Body of pancreas (tissue), 4 donors: ENCODE data around the gene MAST4.

Experiments
- POLR2A ChIP-seq, 3 donors: fragments of 450-650 bp; IDR thresholded peaks; one replicate each; pipeline ENCODE4 v1.6.1; 2016; ENCODE audit warnings: antibody characterized with exemption in 3 of 3, mild to moderate bottlenecking in 2 of 3
- TF ChIP-seq, protein P1 (sequence below), 7 experiments: fragments of 450-650 bp in 4 of 7; fragments of 200-600 bp in 3 of 7; sonication (generic) in 3 of 7; IDR thresholded peaks; one replicate each; pipeline ENCODE4 v1.5.1; 2016 to 2019; ENCODE audit warnings: antibody characterized with exemption in 7 of 7

GRCh38 chr5:66674802-66675201 is 78.6 kb downstream of the MAST4 start:
- TF ChIP-seq, protein P1, sequence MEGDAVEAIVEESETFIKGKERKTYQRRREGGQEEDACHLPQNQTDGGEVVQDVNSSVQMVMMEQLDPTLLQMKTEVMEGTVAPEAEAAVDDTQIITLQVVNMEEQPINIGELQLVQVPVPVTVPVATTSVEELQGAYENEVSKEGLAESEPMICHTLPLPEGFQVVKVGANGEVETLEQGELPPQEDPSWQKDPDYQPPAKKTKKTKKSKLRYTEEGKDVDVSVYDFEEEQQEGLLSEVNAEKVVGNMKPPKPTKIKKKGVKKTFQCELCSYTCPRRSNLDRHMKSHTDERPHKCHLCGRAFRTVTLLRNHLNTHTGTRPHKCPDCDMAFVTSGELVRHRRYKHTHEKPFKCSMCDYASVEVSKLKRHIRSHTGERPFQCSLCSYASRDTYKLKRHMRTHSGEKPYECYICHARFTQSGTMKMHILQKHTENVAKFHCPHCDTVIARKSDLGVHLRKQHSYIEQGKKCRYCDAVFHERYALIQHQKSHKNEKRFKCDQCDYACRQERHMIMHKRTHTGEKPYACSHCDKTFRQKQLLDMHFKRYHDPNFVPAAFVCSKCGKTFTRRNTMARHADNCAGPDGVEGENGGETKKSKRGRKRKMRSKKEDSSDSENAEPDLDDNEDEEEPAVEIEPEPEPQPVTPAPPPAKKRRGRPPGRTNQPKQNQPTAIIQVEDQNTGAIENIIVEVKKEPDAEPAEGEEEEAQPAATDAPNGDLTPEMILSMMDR (IDR thresholded peaks at IDR 0.05), result no peak
- TF ChIP-seq POLR2A (IDR thresholded peaks at IDR 0.05), result no peak
